RCC 7860 (cell line): ENCODE measurements around the gene PSMD6.

Experiments used
- DNase-seq: peaks from one replicate; pipeline ENCODE4 v3.0.0-alpha.2; 2015; ENCODE audit warnings: low spot score
- FAIRE-seq: peaks from 2 replicates; lab custom pipeline; 2012; peaks lifted over from hg19 to GRCh38; lab: Jason Lieb, UNC

Gene PSMD6

GRCh38 chr3:63980830-63981498 is 42.3 kb downstream of the PSMD6 start:
- DNase-seq (no peak), FAIRE-seq (no peak)

GRCh38 chr3:63980019-63980418 is 43.3 kb downstream of the PSMD6 start:
- FAIRE-seq = no peak
- DNase-seq = no peak

- no peak for FAIRE-seq
- no peak for DNase-seq
These were observed 44.0 kb downstream of the PSMD6 start for GRCh38 chr3:63979093-63979885.

- DNase-seq (no peak), FAIRE-seq (no peak)
These were observed 45.4 kb downstream of the PSMD6 start for GRCh38 chr3:63977893-63978292.

- no peak for FAIRE-seq
- no peak for DNase-seq
These were observed 46.5 kb downstream of the PSMD6 start for GRCh38 chr3:63976872-63977200.

- FAIRE-seq (no peak), DNase-seq (no peak)
These were observed 47.0 kb downstream of the PSMD6 start for GRCh38 chr3:63976161-63976871.

GRCh38 chr3:63975723-63976122 is 47.6 kb downstream of the PSMD6 start:
- FAIRE-seq = no peak

GRCh38 chr3:63974451-63974850 is 48.8 kb downstream of the PSMD6 start:
- FAIRE-seq = no peak
- no peak for DNase-seq

More at GRCh38 chr3:63975723-63976122, 47.6 kb downstream of the PSMD6 start:
- no peak for DNase-seq

GRCh38 chr3:63973406-63973805 is 49.9 kb downstream of the PSMD6 start:
- no peak for FAIRE-seq
- DNase-seq = no peak

GRCh38 chr3:63972987-63973386 is 50.3 kb downstream of the PSMD6 start:
- no peak for DNase-seq
- FAIRE-seq = no peak

GRCh38 chr3:63972196-63972595 is 51.1 kb downstream of the PSMD6 start:
- DNase-seq (peak; percentile 16), FAIRE-seq (no peak)

- DNase-seq = no peak
- FAIRE-seq = no peak
These were observed 52.4 kb downstream of the PSMD6 start for GRCh38 chr3:63970631-63971475.

- no peak for DNase-seq
- FAIRE-seq = no peak
These were observed 53.4 kb downstream of the PSMD6 start for GRCh38 chr3:63969876-63970275.

- no peak for FAIRE-seq
- no peak for DNase-seq
These were observed 54.5 kb downstream of the PSMD6 start for GRCh38 chr3:63968612-63969350.

GRCh38 chr3:63967675-63968611 is 55.4 kb downstream of the PSMD6 start:
- FAIRE-seq (peak; percentile 75), DNase-seq (peak; percentile 44)

- no peak for DNase-seq
- FAIRE-seq = no peak
These were observed 56.4 kb downstream of the PSMD6 start for GRCh38 chr3:63966871-63967270.

- DNase-seq (no peak), FAIRE-seq (no peak)
These were observed 57.3 kb downstream of the PSMD6 start for GRCh38 chr3:63966007-63966406.

- FAIRE-seq (no peak), DNase-seq (no peak)
These were observed 58.4 kb downstream of the PSMD6 start for GRCh38 chr3:63964681-63965485.
